Subcutaneous abdominal adipose tissue (tissue), 5 donors: ENCODE data around the gene SERF2.
A peak's percentile ranks its signal among the peaks of the same experiment; 100 is the strongest.
"Not testable (repeated sequence)": the region's sequence is repeated elsewhere in the genome, so short reads cannot be mapped to it uniquely, and the experiment has no call there.

Experiments used
- H3K27ac ChIP-seq: one replicate; pipeline ENCODE4 v1.7.0; 2013; ENCODE audit warnings: low read depth, mild to moderate bottlenecking, inconsistent platforms, low read length, moderate library complexity
- H3K27me3 ChIP-seq, 5 donors: one replicate each; pipeline ENCODE4 v1.7.0; 2013; ENCODE audit warnings: low read length in 5 of 5, inconsistent platforms in 1 of 5; ENCODE audit not compliant: control insufficient read depth in 5 of 5, insufficient read depth in 4 of 5
- H3K36me3 ChIP-seq, 5 donors: one replicate each; pipeline ENCODE4 v1.7.0; 2013; ENCODE audit warnings: low read length in 5 of 5; ENCODE audit not compliant: control insufficient read depth in 5 of 5, insufficient read depth in 5 of 5
- H3K4me1 ChIP-seq, 5 donors: one replicate each; pipeline ENCODE4 v1.7.0; 2013; ENCODE audit warnings: low read length in 5 of 5, mild to moderate bottlenecking in 3 of 5, moderate library complexity in 1 of 5; ENCODE audit not compliant: control insufficient read depth in 5 of 5, insufficient read depth in 5 of 5
- H3K4me3 ChIP-seq, 5 donors: one replicate each; pipeline ENCODE4 v1.7.0; 2013; ENCODE audit warnings: low read length in 5 of 5, low read depth in 1 of 5
- H3K9ac ChIP-seq, 5 donors: one replicate each; pipeline ENCODE4 v1.7.0; 2013; ENCODE audit warnings: low read length in 5 of 5, mild to moderate bottlenecking in 4 of 5, moderate library complexity in 3 of 5
- H3K9me3 ChIP-seq, 5 donors: one replicate each; pipeline ENCODE4 v1.7.0; 2013; ENCODE audit warnings: low read length in 5 of 5; ENCODE audit not compliant: control insufficient read depth in 5 of 5
- donor health status: healthy.
- donor health status: healthy.
- donor health status: healthy.
- donor health status: healthy.
- donor health status: healthy.

Gene SERF2

DNA sequence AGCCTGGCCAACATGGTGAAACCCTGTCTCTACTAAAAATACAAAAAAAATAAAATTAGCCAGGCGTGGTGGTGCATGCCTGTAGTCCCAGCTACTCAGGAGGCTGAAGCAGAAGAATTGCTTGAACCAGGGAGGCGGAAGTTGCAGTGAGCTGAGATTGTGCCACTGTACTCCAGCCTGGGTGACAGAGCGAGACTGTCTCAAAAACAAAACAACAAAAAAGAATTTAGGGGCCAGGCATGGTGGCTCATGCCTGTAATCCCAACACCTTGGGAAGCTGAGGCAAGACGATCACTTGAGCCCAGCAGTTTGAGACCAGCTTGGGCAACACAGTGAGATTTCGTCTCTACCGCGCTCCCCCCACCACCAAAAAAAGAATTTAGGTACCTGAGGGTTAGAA is 10.6 kb downstream of the SERF2 start:
- Histone ChIP-seq H3K36me3 (peaks cover 22 to 66% (median 53%) of the 10 kb centered on the region in 5 donors), H3K4me1 (peaks cover 0 to 36% (median 25%) of the 10 kb centered on the region in 5 donors)
- H3K9me3 ChIP-seq, H3K9ac ChIP-seq, H3K27me3 ChIP-seq, H3K4me3 ChIP-seq, H3K27ac ChIP-seq: not testable (repeated sequence)

DNA sequence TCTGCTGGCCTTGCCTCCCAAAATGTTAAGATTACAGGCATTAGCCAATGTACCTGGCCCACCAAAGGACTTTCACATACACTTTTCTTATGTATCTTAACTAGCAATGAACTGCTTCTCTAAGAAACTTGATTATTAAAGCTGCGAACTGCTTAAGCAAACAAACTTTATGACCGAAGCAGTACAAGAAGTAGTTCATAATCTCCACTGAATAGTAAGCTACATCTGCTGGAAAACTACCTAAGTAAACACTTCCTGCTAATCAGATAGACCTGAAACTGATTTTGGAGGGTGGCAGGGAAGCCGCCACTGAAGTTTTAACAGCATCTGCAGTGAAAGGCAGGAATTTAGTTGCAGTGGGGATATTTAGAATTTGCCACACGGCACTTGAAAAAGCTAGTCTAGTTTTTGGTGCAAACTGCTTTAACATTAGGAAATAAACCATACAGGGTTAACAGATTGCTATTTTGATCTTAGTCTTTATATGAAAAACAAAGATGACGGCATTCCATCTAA is 16.4 kb downstream of the SERF2 start:
- H3K4me1 ChIP-seq = no peaks in the 10 kb centered on the region
- H3K4me3 ChIP-seq = no peak overlapping the region
- no peak overlapping the region for H3K27ac ChIP-seq
- peaks cover 40 to 88% (median 73%) of the 10 kb centered on the region in 5 donors for H3K36me3 ChIP-seq
- no peak overlapping the region for H3K9ac ChIP-seq
- no peaks in the 10 kb centered on the region for H3K27me3 ChIP-seq
- no peaks in the 10 kb centered on the region for H3K9me3 ChIP-seq

DNA sequence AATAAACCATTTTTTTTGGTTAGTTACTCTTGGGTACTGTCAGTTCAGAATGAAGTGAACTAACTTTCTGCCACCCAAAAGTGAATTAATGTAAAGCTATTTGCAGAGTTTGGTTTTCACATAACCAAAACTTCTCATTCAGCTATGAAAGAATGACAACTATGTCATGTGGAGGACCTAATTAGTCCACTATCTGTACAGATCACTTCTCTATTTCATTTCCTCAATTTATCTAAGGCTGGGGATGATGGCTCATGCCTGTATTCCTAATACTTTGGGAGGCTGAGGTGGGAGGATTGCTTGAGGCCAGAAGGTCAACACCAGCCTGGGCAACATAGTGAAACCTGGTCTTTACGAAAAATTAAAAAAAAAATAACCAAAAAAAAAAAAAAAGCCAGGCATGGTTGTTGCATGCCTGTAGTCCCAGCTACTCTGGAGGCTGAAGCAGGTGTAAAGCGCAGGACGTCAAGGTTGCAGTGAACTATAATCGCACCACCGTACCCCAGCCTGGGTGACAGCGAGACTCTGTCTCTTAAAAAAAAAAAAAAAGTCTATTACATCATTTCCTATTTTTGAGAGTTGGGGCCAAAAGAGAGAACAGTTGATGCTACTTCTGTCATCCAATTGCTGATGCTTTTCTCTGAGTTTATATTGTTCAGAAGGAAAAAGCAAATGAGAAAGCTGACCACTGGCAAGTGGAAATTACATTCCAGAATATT is 17.0 kb downstream of the SERF2 start:
- peaks cover 39 to 92% (median 77%) of the 10 kb centered on the region in 5 donors for H3K36me3 ChIP-seq
- no peaks in the 10 kb centered on the region for H3K9me3 ChIP-seq
- no peak overlapping the region for H3K4me3 ChIP-seq
- H3K27ac ChIP-seq = no peak overlapping the region
- H3K4me1 ChIP-seq = no peaks in the 10 kb centered on the region
- no peaks in the 10 kb centered on the region for H3K27me3 ChIP-seq
- no peak overlapping the region for H3K9ac ChIP-seq

DNA sequence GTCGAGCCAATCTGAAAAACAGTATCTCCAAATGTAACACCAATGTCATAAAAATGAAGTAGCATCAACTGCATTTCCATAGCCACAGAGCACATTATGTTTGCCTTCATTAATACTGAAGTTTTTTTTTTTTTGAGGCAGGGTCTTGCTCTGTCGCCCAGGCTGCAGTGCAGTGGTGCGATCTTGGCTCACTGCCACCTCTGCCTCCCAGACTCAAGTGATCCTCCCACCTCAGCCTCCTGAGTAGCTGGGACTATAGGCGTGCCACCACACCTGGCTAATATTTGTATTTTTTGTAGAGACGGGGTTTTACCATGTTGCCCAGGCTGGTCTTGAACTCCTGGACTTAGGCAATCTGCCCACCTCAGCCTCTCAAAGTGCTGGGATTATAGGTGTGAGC is 22.9 kb downstream of the SERF2 start:
- H3K9ac ChIP-seq, H3K27ac ChIP-seq, H3K27me3 ChIP-seq, H3K4me3 ChIP-seq, H3K4me1 ChIP-seq, H3K9me3 ChIP-seq: not testable (repeated sequence)
- H3K36me3 ChIP-seq = peaks cover 32 to 56% (median 52%) of the 10 kb centered on the region in 5 donors

DNA sequence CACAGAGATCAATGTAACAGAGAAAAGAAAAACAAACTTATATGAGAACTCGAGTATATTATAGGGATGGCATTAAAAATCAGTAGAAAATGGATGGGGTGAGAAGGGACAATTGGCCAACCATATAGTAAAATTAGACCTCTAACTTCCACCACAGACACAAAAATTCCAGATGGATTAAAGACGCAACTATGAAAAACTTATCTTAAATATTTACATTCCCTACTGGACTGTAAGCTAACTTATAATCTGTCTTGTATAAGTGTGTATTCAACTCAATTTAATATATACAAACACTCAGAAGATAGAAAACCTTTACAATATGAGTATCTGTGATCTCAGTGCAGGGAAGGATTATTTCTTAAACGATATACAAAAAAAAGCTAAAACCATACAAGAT is 29.4 kb downstream of the SERF2 start:
- no peak overlapping the region for H3K27ac ChIP-seq
- no peak overlapping the region for H3K4me3 ChIP-seq

DNA sequence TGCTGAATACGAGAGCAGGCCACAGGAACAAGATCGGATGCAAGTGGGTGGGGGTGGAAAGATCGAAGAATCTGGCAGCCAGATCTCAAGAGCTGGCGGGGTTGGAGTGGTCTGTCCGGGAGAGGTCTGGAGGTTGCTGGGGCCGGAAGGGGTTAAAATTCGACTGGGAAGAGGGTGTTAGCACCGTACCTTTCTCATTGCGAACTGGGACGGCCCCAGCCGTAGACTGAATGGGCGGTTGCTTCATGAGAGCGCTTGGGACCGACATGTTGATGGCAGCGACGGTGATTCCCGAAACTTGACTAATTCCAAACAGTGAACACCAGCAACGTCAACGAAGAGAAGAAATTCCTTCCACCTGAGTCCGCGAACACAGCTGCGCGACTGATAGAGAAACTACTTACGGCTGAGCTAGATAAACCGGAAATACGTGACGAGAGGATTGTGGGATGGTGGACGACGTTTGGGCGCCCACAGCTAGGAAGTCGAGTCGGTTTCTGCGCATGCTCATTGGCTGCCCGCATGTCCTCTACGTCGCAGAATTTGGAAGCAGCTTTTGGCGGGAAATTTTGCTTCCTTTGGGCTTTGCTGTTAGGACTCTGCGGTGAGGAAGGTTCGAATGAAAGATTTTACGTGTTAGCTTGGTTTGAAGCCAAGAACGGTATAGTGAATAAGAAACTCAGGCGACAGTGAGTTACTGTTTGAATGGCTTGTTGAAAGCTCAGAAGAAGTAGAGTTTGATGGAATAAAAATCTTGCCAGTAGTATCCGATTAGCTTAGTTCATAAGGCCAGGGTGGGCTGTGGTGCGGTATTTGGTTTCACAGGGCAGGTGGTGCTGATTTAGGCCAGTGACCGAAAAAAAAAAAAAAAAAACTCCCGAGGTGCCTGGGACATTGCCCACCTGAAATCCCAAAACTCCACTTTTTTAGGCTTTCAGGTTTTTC is 32.5 kb downstream of the SERF2 start, which contains the start of gene MFAP1:
Gene MFAP1, minus strand, starts transcription at position 389 of the 945 bp plus-strand sequence. Its CDS starts 121 bp downstream, at position 268.
- peaks cover 1 to 41% (median 33%) of the 10 kb centered on the region in 5 donors for H3K4me1 ChIP-seq

More for the DNA sequence above, 29.4 kb downstream of the SERF2 start:
- H3K4me1 ChIP-seq = peaks cover 1 to 28% (median 23%) of the 10 kb centered on the region in 5 donors
- H3K9me3 ChIP-seq = no peaks in the 10 kb centered on the region
- no peaks in the 10 kb centered on the region for H3K27me3 ChIP-seq
- no peak overlapping the region for H3K9ac ChIP-seq
- H3K36me3 ChIP-seq = peaks cover 5 to 14% (median 12%) of the 10 kb centered on the region in 5 donors

DNA sequence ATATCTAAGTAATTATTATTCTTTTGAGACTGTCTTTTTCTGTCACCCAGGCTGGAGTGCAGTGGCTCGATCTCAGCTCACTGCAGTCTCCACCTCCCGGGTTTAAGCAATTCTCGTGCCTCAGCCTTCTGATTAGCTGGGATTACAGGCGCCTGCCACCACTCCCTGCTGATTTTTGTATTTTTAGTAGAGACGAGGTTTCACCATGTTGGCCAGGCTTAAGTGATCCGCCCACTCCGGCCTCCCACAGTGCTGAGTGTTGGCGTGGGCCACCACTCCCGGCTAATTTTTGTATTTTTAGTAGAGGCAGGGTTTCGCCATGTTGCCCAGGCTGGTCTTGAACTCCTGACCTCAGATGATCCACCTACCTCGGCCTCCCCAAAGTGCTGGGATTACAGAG is 33.2 kb downstream of the SERF2 start:
- not testable (repeated sequence) for H3K9ac ChIP-seq, H3K27me3 ChIP-seq, H3K9me3 ChIP-seq, H3K36me3 ChIP-seq, H3K4me3 ChIP-seq, H3K27ac ChIP-seq
- H3K4me1 ChIP-seq = peaks cover 1 to 41% (median 33%) of the 10 kb centered on the region in 5 donors

More for the DNA sequence above, 32.5 kb downstream of the SERF2 start, which contains the start of gene MFAP1:
- Histone ChIP-seq H3K4me3 (peak within 1 kb of the TSS; percentile 82 to 100 (median 92)), H3K27ac (peak within 1 kb of the TSS; percentile 97), H3K36me3 (peaks cover 0 to 4% (median 0%) of the 10 kb centered on the region in 5 donors), H3K9ac (peak within 1 kb of the TSS; percentile 84 to 95 (median 92)), H3K9me3 (no peaks in the 10 kb centered on the region), H3K27me3 (no peaks in the 10 kb centered on the region)

DNA sequence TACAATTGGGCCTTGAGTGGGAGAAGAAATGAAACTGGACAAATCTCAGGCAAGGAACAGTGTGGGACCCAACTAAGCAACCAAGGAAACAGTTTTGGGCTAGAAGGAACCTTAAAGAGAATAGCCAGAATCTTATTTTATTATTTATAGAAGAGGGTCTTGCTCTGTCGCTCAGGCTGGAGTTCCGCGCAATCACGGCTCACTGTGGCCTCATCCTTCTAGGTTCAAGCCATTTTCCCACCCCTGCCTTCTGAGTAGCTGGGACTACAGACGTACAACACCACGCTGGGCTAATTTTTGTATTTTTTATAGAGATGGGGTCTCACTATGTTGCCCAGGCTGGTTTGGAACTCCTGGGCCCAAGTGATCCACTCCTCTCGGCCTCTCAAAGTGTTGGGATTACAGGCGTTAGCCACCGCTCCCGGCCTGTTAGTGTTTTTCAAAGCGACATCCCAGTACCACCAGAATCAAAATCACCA is 33.9 kb downstream of the SERF2 start:
- Histone ChIP-seq H3K4me1 (peaks cover 1 to 41% (median 33%) of the 10 kb centered on the region in 5 donors), H3K9me3 (no peaks in the 10 kb centered on the region), H3K27ac (peak overlapping the region; percentile 37), H3K9ac (peak overlapping the region in 1 of 5 donors; percentile 80), H3K36me3 (no peaks in the 10 kb centered on the region), H3K4me3 (peak overlapping the region in 4 of 5 donors; percentile 55 to 76 (median 74)), H3K27me3 (no peaks in the 10 kb centered on the region)

DNA sequence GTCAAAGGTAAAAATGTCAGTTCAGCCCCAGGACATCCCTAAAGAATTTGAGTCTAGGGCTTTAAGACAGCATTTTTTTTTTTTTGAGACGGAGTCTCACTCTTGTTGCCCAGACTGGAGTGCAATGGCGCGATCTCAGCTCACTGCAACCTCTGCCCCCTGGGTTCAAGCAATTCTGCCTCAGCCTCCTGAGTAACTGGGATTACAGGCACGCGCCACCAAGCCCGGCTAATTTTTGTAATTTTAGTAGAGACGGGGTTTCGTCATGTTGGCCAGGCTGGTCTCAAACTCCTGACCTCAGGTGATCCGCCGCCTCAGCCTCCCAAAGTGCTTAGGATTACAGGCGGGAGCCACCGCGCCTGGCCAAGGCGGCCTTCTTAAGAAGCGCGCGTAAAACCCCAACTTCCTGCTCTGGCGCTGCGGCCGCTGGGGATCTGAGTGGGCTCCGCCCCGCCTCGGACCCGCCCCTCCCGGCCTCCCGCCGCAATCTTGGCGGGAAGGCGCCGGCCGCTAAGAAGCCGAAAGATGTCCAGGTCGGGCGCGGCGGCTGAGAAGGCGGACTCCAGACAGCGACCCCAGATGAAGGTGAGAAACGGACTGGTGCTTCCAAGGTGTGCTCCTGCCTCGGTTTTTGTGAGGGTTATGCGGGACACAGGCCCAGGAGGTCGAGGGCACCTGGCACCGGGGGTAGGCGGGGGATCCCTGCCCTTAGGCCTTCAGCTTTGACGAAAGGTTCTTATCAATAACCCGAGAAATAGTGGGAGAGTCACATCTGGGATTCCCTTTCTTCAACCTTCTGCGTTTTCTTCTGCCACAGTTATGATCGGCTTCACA is 34.6 kb downstream of the SERF2 start, which contains the start of gene WDR76:
Gene WDR76, plus strand, starts transcription at position 495 of the 834 bp plus-strand sequence. Its CDS starts 31 bp downstream, at position 526.
- peaks cover 1 to 41% (median 32%) of the 10 kb centered on the region in 5 donors for H3K4me1 ChIP-seq
- no peaks in the 10 kb centered on the region for H3K36me3 ChIP-seq
- no peaks in the 10 kb centered on the region for H3K27me3 ChIP-seq
- no peaks in the 10 kb centered on the region for H3K9me3 ChIP-seq
- peak within 1 kb of the TSS; percentile 12 to 87 (median 76) for H3K9ac ChIP-seq
- peak within 1 kb of the TSS; percentile 50 to 76 (median 72) for H3K4me3 ChIP-seq
- peak within 1 kb of the TSS; percentile 41 for H3K27ac ChIP-seq
